Activated naive CD4-positive, alpha-beta T cell treated with anti-CD3 and anti-CD28 coated beads for 36 hours (primary cell): Measurements from ENCODE around the gene DPEP2. TPM values are rescaled to one million over a fixed set of nuclear protein-coding genes. Genes with fewer than 3 reads are reported as not detected.
"Not testable (repeated sequence)": the region's sequence is repeated elsewhere in the genome, so short reads cannot be mapped to it uniquely, and the experiment has no call there.

Experiments used
- CTCF ChIA-PET: fragments of 350-600 bp; sonication (Branson Sonifier 250); formaldehyde crosslinking; loops from one replicate; lab custom pipeline; 2021; ENCODE audit warnings: antibody characterized with exemption; lab: Charles Lee
- DNase-seq: peaks from one replicate; pipeline ENCODE4 v3.0.0-alpha.2; 2020
- H3K27ac Mint-ChIP-seq: one replicate; pipeline ENCODE4 v1.8.0; 2021; ENCODE audit warnings: mild to moderate bottlenecking, mixed read lengths
- H3K27me3 Mint-ChIP-seq: one replicate; pipeline ENCODE4 v1.8.0; 2021; ENCODE audit warnings: low read depth, mixed read lengths
- H3K36me3 Mint-ChIP-seq: one replicate; pipeline ENCODE4 v1.8.0; 2021; ENCODE audit warnings: low read depth, mixed read lengths
- H3K4me1 Mint-ChIP-seq: one replicate; pipeline ENCODE4 v1.8.0; 2021; ENCODE audit warnings: low read depth, mixed read lengths
- H3K4me3 Mint-ChIP-seq: one replicate; pipeline ENCODE4 v1.8.0; 2021; ENCODE audit warnings: mild to moderate bottlenecking, moderate library complexity, mixed read lengths
- H3K9me3 Mint-ChIP-seq: one replicate; pipeline ENCODE4 v1.8.0; 2021; ENCODE audit warnings: mixed read lengths
- intact Hi-C: fragments of 100-400 bp; cut with micrococcal nuclease; formaldehyde crosslinking; loops from one replicate; pipeline ENCODE4 v1.15.1; 2023
- total RNA-seq, 2 experiments: library from RNA; stranded (reverse); gene quantifications; one replicate each; pipeline ENCODE4 v1.2.3, GENCODE V29; 2021

The DPEP2 gene
- total RNA-seq, 2 experiments from 2014 or later, result 3.1 to 3.8 TPM

DNA sequence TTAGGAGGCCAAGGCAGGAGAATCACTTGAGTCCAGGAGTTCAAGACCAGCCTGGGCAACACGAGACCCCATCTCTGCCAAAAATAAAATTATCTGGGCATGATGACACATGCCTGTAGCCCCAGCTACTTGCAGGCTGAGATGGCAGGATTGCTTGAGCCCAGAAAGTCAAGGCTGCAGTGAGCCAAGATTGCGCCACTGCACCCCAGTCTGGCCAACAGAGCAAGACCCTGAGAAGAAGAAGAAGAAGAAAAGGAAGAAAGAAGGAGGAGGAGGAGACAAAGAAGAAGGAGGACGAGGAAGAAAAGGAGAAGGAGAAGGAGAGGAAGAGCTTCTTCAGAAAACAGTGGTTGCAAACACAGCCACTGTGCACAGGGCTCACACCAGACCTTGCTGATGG lies 10.6 kb downstream of the DPEP2 start:
- Mint-ChIP-seq H3K36me3 (no peaks in the 10 kb centered on the region), H3K4me3 (no peak overlapping the region), H3K27ac (no peak overlapping the region), H3K9me3 (no peaks in the 10 kb centered on the region), H3K4me1 (peaks cover 26% of the 10 kb centered on the region), H3K27me3 (no peaks in the 10 kb centered on the region)
- no peak for DNase-seq
- intact Hi-C loops, result no loop called here
- CTCF ChIA-PET, result interaction anchor here (0.6 to 1.3 kb wide), 2 partner anchors 28 to 52 kb away, joined by 3 to 4 read pairs; no protein-coding TSS in a partner anchor

DNA sequence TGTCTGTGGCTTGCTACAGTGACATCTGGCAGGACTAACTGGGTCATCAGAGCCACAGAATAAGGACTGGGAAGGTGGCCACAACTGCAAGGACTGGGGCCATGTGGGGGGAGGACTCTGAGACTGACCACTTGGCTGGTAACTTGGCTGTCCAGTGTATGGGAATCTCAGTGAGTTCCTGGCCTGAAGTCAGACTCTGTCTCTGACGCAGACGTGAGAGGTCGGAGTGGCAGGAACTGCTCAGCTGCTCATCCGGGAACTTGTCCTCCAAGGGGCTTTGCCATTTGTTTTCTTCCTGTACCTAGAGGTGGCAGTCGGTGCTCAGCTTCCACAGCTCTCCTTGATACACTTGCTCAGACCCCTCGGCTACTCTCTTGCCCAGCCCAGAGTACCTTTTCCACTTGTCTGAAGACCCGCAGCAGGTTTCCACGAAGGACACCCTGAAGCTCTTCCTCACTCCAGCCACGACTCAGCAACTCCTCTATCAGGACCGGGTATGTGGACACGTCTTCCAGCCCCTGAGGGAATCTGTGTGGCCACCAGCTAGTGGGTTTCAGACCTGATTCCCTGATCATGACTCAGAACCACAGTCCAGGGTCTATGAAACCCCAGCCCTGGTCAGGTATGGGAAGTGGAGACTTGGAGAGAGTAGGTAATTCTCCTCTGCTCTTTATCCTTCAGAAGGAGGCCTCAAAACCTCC lies 11.7 kb downstream of the DPEP2 start:
- Mint-ChIP-seq H3K9me3 (no peaks in the 10 kb centered on the region), H3K27ac (peak overlapping the region; percentile 55), H3K36me3 (no peaks in the 10 kb centered on the region), H3K4me3 (no peak overlapping the region), H3K4me1 (peaks cover 27% of the 10 kb centered on the region), H3K27me3 (no peaks in the 10 kb centered on the region)
- no peak for DNase-seq
- CTCF ChIA-PET, result interaction anchor here (0.7 to 1.4 kb wide), 3 partner anchors 11 to 53 kb away, joined by 3 read pairs; no protein-coding TSS in a partner anchor
- intact Hi-C loops, result no loop called here

DNA sequence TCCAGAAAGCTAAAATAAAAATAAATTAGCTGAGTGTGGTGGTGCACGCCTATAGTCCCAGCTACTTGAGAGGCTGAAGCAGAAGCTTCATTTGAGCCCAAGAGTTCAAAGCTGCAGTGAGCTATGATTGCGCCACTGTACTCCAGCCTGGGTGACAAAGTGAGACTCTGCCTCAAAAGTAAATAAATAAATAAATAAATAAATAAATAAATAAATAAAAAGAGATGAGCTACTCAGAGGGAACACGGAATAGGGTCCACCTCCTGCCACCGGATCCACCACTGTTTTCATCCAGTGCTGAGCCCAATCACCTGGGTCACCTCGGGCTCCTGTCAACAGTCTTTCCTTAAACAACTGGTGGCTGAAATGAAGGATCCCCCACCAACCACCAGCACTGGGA lies 12.3 kb downstream of the DPEP2 start:
- Mint-ChIP-seq H3K36me3 (no peaks in the 10 kb centered on the region), H3K27ac (no peak overlapping the region), H3K4me1 (peaks cover 24% of the 10 kb centered on the region), H3K4me3 (no peak overlapping the region), H3K9me3 (no peaks in the 10 kb centered on the region), H3K27me3 (no peaks in the 10 kb centered on the region)
- CTCF ChIA-PET, result interaction anchor here (0.5 to 1.4 kb wide), 4 partner anchors 11 to 59 kb away, joined by 3 to 5 read pairs (median 3); no protein-coding TSS in a partner anchor
- intact Hi-C loops, result no loop called here
- no peak for DNase-seq

DNA sequence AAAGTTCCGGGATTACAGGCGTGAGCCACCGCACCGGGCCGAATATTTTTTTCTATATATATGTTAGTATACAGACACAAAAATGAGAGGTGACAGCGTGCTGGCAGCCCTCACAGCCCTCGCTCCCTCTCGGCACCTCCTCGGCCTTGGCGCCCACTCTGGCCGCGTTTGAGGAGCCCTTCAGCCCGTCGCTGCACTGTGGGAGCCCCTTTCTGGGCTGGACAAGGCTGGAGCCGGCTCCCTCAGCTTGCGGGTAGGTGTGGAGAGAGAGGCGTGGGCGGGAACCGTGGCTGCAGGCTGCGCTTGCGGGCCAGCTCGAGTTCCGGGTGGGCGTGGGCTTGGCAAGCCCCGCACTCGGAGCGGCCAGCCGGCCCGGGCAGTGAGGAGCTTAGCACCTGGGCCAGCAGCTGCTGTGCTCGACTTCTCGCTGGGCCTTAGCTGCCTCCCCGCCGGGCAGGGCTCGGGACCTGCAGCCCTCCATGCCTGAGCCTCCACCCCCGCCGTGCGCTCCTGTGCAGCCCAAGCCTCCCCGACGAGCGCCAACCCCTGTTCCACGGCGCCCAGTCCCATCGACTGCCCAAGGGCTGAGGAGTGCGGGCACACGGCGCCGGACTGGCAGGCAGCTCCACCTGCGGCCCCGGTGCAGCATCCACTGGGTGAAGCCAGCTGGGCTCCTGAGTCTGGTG lies 17.1 kb downstream of the DPEP2 start:
- H3K36me3 Mint-ChIP-seq, result no peaks in the 10 kb centered on the region
- peaks cover 24% of the 10 kb centered on the region for H3K4me1 Mint-ChIP-seq
- DNase-seq, result no peak
- intact Hi-C loops, result loop anchor here (5.0 kb wide), 2 partner anchors 40 to 45 kb away; partner anchors contain the start of genes DDX28, DUS2 and PSMB10
- no peak overlapping the region for H3K27ac Mint-ChIP-seq
- no peaks in the 10 kb centered on the region for H3K9me3 Mint-ChIP-seq
- H3K27me3 Mint-ChIP-seq, result no peaks in the 10 kb centered on the region
- no peak overlapping the region for H3K4me3 Mint-ChIP-seq
- CTCF ChIA-PET, result interaction anchor here (1.1 to 1.2 kb wide), 2 partner anchors 23 to 98 kb away, joined by 3 to 4 read pairs; no protein-coding TSS in a partner anchor

DNA sequence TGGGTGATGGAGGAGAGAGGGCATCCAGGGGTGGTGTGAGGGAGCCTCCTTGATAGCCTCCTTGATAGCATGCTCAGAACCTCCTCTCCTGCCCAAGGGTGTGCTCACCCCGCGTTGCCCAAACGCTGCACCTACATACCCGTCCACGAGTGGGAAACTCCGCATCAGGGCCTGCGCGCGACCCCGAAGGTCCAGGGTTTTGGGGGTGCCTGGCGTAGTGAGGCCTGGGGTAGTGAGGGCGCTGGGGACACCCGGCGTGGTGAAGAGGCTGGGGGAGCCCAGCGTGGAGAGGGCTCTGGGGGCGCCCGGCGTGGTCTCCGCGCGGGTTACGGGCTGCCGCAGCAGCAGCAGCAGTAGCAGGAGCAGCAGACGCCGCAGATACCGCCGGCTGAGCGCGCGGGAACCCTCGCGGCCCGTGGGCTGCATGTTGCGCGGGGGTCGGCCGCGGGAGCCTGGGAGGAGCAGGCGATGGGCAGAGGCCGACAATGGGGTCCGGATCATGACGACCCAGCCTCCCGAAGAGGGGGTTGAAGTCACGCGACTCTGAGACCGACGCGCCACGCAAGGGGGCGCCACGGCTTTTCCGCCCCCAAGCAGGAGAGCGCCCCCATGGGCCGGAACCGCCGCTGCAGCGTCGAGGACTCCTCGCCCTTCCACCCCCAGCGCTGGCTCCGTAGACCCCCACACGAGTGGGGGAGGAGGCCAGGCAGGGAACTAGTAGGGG lies 19.2 kb downstream of the DPEP2 start, which contains the start of gene DPEP3:
DPEP3 (minus strand) TSS at position 545 of the 724 bp plus-strand sequence; CDS start at position 426, 119 bp downstream.
- Mint-ChIP-seq H3K27me3 (no peaks in the 10 kb centered on the region), H3K4me1 (peaks cover 24% of the 10 kb centered on the region), H3K36me3 (no peaks in the 10 kb centered on the region), H3K27ac (no peak within 1 kb of the TSS), H3K4me3 (no peak within 1 kb of the TSS), H3K9me3 (no peaks in the 10 kb centered on the region)
- CTCF ChIA-PET, result interaction anchor here (0.6 to 1.4 kb wide), 5 partner anchors 18 to 85 kb away, joined by 3 to 4 read pairs (median 3); no protein-coding TSS in a partner anchor
- no peak for DNase-seq
- intact Hi-C loops, result loop anchor here (5.0 kb wide), 2 partner anchors 42 to 43 kb away; partner anchors contain the start of genes DDX28, DUS2 and PSMB10

DNA sequence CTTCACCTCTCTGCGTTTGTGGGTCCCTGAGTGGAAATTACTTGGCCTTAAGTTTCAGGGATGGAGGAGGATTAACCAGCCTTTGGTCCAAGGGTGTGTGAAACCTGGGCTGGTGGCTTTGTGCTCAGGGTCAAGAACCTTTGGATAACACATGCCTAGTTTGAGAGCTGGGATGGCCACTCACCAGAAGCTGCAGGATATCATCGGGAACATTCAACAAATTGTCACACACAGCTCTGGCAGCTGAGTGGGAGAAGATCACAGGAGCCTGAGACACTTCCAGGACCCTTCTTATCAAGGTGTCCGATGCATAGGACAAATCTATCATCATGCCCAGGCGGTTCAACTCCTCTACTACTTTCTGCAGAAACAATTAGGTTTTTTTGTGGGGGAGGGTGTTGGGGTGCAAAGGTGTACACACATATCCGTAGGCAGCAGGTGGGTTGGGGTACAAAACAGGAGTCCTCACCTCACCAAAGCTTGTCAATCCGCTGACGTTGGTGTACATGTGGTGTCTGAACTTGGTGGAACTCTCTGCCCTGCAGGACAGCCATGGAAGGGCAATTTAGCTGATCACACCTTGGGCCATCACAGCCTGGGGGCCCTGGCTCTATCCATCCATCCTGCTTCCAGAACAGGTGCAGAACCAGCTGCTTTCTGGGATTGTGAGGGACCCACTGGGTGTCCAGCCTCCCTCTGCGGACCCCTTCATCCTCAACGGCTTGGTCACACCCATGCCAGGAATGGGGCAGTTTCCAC lies 21.6 kb downstream of the DPEP2 start:
- CTCF ChIA-PET, result no interaction called here
- Mint-ChIP-seq H3K9me3 (no peaks in the 10 kb centered on the region), H3K27me3 (no peaks in the 10 kb centered on the region), H3K4me3 (no peak overlapping the region), H3K36me3 (no peaks in the 10 kb centered on the region), H3K27ac (no peak overlapping the region), H3K4me1 (no peaks in the 10 kb centered on the region)
- intact Hi-C loops, result no loop called here
- no peak for DNase-seq

- Mint-ChIP-seq H3K4me3 (no peak overlapping the region), H3K27ac (no peak overlapping the region), H3K9me3 (no peaks in the 10 kb centered on the region), H3K27me3 (no peaks in the 10 kb centered on the region), H3K36me3 (no peaks in the 10 kb centered on the region), H3K4me1 (no peaks in the 10 kb centered on the region)
- CTCF ChIA-PET, result no interaction called here
- DNase-seq, result no peak
- intact Hi-C loops, result no loop called here
Measured at GRCh38 chr16:67977005-67977404, 22.3 kb downstream of the DPEP2 start.

- H3K9me3 Mint-ChIP-seq, result no peaks in the 10 kb centered on the region
Measured at GRCh38 chr16:67976205-67976604, 23.1 kb downstream of the DPEP2 start.

DNA sequence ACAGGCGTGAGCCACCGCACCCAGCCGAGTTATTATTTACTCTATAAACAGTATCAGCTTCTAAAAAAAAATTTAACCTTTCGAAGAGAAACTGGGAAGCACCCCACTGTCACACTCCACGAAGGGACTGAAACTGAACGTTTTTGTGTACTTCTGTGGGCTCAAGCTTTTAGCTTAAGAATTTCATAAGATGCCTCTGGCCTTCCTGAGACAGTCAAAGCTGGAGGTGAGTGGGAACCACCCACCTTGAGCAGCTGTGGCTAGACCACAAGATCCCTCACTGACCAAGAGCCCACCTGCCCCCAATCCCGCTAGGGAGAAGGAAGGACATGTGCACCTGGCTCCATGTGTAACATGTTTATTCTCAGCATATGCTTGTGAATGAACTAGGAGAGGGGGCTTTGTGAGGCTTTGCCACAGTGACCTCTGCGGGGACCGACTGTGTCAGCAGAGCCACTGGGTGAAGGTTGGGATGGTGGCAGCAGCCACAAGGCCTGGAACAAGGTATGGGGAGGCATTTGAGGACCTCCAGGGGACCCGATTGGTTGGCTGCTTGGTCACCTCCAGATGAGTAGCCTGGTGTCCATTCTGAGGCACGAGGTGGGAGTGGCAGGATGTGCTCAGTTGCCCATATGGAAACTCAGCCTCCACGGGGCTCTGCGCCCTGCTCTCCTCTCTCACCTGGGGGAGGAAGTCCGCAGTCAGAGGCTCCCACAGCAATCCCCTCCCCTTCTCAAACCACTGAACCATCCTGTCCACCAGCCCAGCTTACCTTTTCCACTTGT lies 23.8 kb downstream of the DPEP2 start:
- CTCF ChIA-PET, result interaction anchor here (1.1 kb wide), 2 partner anchors 9 to 65 kb away, joined by 3 to 4 read pairs; no protein-coding TSS in a partner anchor
- no peaks in the 10 kb centered on the region for H3K27me3 Mint-ChIP-seq
- no peak overlapping the region for H3K4me3 Mint-ChIP-seq
- no peaks in the 10 kb centered on the region for H3K4me1 Mint-ChIP-seq
- no peaks in the 10 kb centered on the region for H3K9me3 Mint-ChIP-seq
- no peak overlapping the region for H3K27ac Mint-ChIP-seq
- intact Hi-C loops, result no loop called here
- DNase-seq, result no peak
- H3K36me3 Mint-ChIP-seq, result no peaks in the 10 kb centered on the region

More at GRCh38 chr16:67976205-67976604, 23.1 kb downstream of the DPEP2 start:
- H3K27ac Mint-ChIP-seq, result no peak overlapping the region
- no peaks in the 10 kb centered on the region for H3K36me3 Mint-ChIP-seq
- intact Hi-C loops, result no loop called here
- DNase-seq, result no peak
- CTCF ChIA-PET, result interaction anchor here (1.1 kb wide), 2 partner anchors 8 to 64 kb away, joined by 3 to 4 read pairs; no protein-coding TSS in a partner anchor
- H3K4me3 Mint-ChIP-seq, result no peak overlapping the region
- H3K27me3 Mint-ChIP-seq, result no peaks in the 10 kb centered on the region
- no peaks in the 10 kb centered on the region for H3K4me1 Mint-ChIP-seq

GRCh38 chr16:67972285-67972684 lies 27.0 kb downstream of the DPEP2 start:
- intact Hi-C loops, DNase-seq, H3K27ac Mint-ChIP-seq, H3K36me3 Mint-ChIP-seq, H3K4me1 Mint-ChIP-seq, H3K9me3 Mint-ChIP-seq, H3K27me3 Mint-ChIP-seq, H3K4me3 Mint-ChIP-seq, CTCF ChIA-PET: not testable (repeated sequence)

GRCh38 chr16:67971111-67971510 lies 28.2 kb downstream of the DPEP2 start:
- Mint-ChIP-seq H3K9me3 (no peaks in the 10 kb centered on the region), H3K27ac (no peak overlapping the region), H3K4me3 (no peak overlapping the region), H3K36me3 (no peaks in the 10 kb centered on the region), H3K27me3 (no peaks in the 10 kb centered on the region), H3K4me1 (peaks cover 10% of the 10 kb centered on the region)
- CTCF ChIA-PET, result no interaction called here
- DNase-seq, result no peak
- intact Hi-C loops, result no loop called here
